ENCODE results near the gene RBBP4. TPM values are rescaled to one million over a fixed set of nuclear protein-coding genes. Genes with fewer than 3 reads are reported as not detected.

Gene RBBP4
- total and polyA plus RNA-seq, 2 of the 13 experiments (the other 11 are each of a cell fraction or from before 2014, with no cell fraction given): 64.4 to 166 TPM

DNA sequence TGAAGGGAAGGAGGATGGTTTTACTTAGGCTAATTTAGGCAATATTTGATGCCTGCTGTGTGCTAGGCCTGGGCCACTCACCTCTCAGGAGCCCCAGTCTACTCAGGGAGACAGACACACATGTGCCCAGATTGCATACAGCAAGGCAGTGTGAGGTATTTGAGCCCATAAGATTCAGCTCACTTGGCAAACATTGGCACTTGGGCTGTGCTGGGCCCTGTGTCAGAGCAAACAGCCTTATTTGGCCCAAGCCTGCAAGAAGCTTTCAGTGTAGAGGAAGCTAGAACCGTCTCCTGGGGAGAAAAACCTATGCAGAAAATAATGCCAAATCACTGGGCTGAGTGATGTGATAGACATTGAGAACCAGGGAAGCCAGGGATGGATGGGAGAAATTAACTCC, 55.5 kb downstream of the RBBP4 start:
- Histone ChIP-seq H4K20me1 (ENCODE audit: insufficient read depth, low read length) (no peaks in the 10 kb centered on the region), H3K4me3 (replicated peaks in 1 of 3; ENCODE audit: insufficient read depth in 1 of 3, low read depth in 2 of 3, low read length in 3 of 3) (no peak overlapping the region), H3K36me3 (replicated peaks in 1 of 2; ENCODE audit: control insufficient read depth in 1 of 2, insufficient read depth in 2 of 2, low read length in 2 of 2) (no peaks in the 10 kb centered on the region), H3K4me1 (ENCODE audit: insufficient read depth, low read length) (peaks cover 57% of the 10 kb centered on the region), H3K79me2 (ENCODE audit: insufficient read depth, low read length) (no peaks in the 10 kb centered on the region), H3K27me3 (ENCODE audit: control insufficient read depth in 1 of 2, insufficient read depth in 2 of 2, low read length in 2 of 2) (peaks cover 6 to 32% of the 10 kb centered on the region in 2 experiments), H3K9me3 (ENCODE audit: low read length) (no peaks in the 10 kb centered on the region), H3K27ac (ENCODE audit: extremely low read length, insufficient read depth, low read length) (no peak overlapping the region), H3K4me2 (ENCODE audit: low read depth, low read length) (no peak overlapping the region), H3K9ac (ENCODE audit: insufficient read depth, low read depth, low read length) (no peak overlapping the region), H2AFZ (ENCODE audit: low read length) (no peak overlapping the region)
- in situ Hi-C loops (cut with HindIII; ENCODE audit: extremely low pct_ligation_motif_present, low pct_unique_long_range_greater_than_20kb): no loop called here
- DNase-seq (ENCODE audit: low spot score) (no peak), ATAC-seq (no peak), FAIRE-seq (no peak)
- WGBS (ENCODE audit: low lambda C conversion rate): 0% methylated on average over 1 of the region's 1 CpG
- POLR2A ChIA-PET: interaction anchor here (1.5 to 4.1 kb wide), 3 partner anchors 11 to 56 kb away, joined by 3 to 20 read pairs (median 4); partner anchors contain the start of gene RBBP4
- intact Hi-C loops (cut with micrococcal nuclease; ENCODE audit: unreplicated experiment): no loop called here
- BruUV-seq (replicated peaks): no TSS peak
- CTCF ChIA-PET (ENCODE audit: low intra/inter-chr PET ratio, low total read pairs): no interaction called here
- TF ChIP-seq ZNF282 (IDR thresholded peaks at IDR 0.05; ENCODE audit: partially characterized antibody): no peak
- TF ChIP-seq ZNF577 (CRISPR knock-in tag; IDR thresholded peaks at IDR 0.05; ENCODE audit: borderline replicate concordance, low read depth): no peak
- TF ChIP-seq, protein P1, sequence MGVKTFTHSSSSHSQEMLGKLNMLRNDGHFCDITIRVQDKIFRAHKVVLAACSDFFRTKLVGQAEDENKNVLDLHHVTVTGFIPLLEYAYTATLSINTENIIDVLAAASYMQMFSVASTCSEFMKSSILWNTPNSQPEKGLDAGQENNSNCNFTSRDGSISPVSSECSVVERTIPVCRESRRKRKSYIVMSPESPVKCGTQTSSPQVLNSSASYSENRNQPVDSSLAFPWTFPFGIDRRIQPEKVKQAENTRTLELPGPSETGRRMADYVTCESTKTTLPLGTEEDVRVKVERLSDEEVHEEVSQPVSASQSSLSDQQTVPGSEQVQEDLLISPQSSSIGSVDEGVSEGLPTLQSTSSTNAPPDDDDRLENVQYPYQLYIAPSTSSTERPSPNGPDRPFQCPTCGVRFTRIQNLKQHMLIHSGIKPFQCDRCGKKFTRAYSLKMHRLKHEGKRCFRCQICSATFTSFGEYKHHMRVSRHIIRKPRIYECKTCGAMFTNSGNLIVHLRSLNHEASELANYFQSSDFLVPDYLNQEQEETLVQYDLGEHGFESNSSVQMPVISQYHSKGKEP (CRISPR knock-in tag; IDR thresholded peaks at IDR 0.05): no peak
- TF ChIP-seq ONECUT2 (CRISPR knock-in tag; IDR thresholded peaks at IDR 0.05): no peak
- TF ChIP-seq, protein P2, sequence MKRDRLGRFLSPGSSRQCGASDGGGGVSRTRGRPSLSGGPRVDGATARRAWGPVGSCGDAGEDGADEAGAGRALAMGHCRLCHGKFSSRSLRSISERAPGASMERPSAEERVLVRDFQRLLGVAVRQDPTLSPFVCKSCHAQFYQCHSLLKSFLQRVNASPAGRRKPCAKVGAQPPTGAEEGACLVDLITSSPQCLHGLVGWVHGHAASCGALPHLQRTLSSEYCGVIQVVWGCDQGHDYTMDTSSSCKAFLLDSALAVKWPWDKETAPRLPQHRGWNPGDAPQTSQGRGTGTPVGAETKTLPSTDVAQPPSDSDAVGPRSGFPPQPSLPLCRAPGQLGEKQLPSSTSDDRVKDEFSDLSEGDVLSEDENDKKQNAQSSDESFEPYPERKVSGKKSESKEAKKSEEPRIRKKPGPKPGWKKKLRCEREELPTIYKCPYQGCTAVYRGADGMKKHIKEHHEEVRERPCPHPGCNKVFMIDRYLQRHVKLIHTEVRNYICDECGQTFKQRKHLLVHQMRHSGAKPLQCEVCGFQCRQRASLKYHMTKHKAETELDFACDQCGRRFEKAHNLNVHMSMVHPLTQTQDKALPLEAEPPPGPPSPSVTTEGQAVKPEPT (CRISPR knock-in tag; IDR thresholded peaks at IDR 0.05; ENCODE audit: low read depth): no peak
- TF ChIP-seq, protein P3, sequence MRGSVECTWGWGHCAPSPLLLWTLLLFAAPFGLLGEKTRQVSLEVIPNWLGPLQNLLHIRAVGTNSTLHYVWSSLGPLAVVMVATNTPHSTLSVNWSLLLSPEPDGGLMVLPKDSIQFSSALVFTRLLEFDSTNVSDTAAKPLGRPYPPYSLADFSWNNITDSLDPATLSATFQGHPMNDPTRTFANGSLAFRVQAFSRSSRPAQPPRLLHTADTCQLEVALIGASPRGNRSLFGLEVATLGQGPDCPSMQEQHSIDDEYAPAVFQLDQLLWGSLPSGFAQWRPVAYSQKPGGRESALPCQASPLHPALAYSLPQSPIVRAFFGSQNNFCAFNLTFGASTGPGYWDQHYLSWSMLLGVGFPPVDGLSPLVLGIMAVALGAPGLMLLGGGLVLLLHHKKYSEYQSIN (CRISPR knock-in tag; IDR thresholded peaks at IDR 0.05; ENCODE audit: borderline replicate concordance): no peak
- no peak for TF ChIP-seq HDAC1 (CRISPR knock-in tag; IDR thresholded peaks at IDR 0.05)
- TF ChIP-seq MYC (CRISPR knock-in tag; IDR thresholded peaks at IDR 0.05; ENCODE audit: borderline replicate concordance): no peak
- TF ChIP-seq ZNF230 (CRISPR knock-in tag; IDR thresholded peaks at IDR 0.05): no peak
- no peak for TF ChIP-seq TOPORS (CRISPR knock-in tag; IDR thresholded peaks at IDR 0.05)
- no peak for TF ChIP-seq ZSCAN30 (CRISPR knock-in tag; IDR thresholded peaks at IDR 0.05)
